ENCODE data around the gene PWWP2B.

DNA sequence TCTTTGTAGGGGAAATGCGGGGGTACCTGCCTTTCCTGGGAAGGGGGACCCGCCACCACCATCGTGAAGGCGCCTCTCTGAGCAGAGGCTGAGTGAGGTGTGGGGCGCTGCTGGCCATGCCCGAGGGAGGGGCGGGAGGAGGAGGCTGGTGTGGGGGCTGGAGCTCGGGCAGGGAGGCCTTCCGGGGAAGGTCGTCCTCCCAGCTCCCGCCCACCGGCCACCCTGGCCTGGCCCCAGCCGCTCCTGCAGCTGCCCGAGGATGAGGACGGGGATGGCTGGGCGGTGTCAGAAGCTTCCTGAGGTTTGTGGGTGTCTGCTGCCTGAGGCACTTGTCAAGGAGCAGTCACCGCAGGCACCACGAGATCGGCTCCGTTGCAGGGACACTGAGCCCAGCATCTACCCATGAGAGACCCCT is 11.4 kb downstream of the PWWP2B start:
- TF ChIP-seq, protein P1, sequence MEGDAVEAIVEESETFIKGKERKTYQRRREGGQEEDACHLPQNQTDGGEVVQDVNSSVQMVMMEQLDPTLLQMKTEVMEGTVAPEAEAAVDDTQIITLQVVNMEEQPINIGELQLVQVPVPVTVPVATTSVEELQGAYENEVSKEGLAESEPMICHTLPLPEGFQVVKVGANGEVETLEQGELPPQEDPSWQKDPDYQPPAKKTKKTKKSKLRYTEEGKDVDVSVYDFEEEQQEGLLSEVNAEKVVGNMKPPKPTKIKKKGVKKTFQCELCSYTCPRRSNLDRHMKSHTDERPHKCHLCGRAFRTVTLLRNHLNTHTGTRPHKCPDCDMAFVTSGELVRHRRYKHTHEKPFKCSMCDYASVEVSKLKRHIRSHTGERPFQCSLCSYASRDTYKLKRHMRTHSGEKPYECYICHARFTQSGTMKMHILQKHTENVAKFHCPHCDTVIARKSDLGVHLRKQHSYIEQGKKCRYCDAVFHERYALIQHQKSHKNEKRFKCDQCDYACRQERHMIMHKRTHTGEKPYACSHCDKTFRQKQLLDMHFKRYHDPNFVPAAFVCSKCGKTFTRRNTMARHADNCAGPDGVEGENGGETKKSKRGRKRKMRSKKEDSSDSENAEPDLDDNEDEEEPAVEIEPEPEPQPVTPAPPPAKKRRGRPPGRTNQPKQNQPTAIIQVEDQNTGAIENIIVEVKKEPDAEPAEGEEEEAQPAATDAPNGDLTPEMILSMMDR (conservative IDR thresholded peaks at IDR 0.05; ENCODE audit: low read depth, low read length): no peak
- TF ChIP-seq RCOR1 (IDR thresholded peaks at IDR 0.05; ENCODE audit: insufficient replicate concordance, low read length) (no peak), POLR2A (IDR thresholded peaks at IDR 0.05; ENCODE audit: low read depth, low read length) (no peak), MAZ (IDR thresholded peaks at IDR 0.05; ENCODE audit: borderline replicate concordance, low read depth, low read length) (no peak), SMC3 (IDR thresholded peaks at IDR 0.05; ENCODE audit: low read depth, low read length) (no peak), CEBPB (IDR thresholded peaks at IDR 0.05; ENCODE audit: low read depth, low read length) (no peak), RAD21 (IDR thresholded peaks at IDR 0.05; ENCODE audit: low read length) (no peak), RFX5 (IDR thresholded peaks at IDR 0.05; ENCODE audit: low read depth, low read length) (no peak), NFE2L2 (IDR thresholded peaks at IDR 0.05; ENCODE audit: low read depth, low read length) (no peak)
- TF ChIP-seq, protein P2, sequence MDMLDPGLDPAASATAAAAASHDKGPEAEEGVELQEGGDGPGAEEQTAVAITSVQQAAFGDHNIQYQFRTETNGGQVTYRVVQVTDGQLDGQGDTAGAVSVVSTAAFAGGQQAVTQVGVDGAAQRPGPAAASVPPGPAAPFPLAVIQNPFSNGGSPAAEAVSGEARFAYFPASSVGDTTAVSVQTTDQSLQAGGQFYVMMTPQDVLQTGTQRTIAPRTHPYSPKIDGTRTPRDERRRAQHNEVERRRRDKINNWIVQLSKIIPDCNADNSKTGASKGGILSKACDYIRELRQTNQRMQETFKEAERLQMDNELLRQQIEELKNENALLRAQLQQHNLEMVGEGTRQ (IDR thresholded peaks at IDR 0.05; ENCODE audit: low read depth, low read length): no peak
- TF ChIP-seq, protein P3, sequence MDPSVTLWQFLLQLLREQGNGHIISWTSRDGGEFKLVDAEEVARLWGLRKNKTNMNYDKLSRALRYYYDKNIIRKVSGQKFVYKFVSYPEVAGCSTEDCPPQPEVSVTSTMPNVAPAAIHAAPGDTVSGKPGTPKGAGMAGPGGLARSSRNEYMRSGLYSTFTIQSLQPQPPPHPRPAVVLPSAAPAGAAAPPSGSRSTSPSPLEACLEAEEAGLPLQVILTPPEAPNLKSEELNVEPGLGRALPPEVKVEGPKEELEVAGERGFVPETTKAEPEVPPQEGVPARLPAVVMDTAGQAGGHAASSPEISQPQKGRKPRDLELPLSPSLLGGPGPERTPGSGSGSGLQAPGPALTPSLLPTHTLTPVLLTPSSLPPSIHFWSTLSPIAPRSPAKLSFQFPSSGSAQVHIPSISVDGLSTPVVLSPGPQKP (IDR thresholded peaks at IDR 0.05; ENCODE audit: borderline replicate concordance, low read depth, low read length): no peak

Data from IMR-90 (cell line).